ENCODE measurements around the gene NADSYN1. TPM values are rescaled to one million over a fixed set of nuclear protein-coding genes. Genes with fewer than 3 reads are reported as not detected.

NADSYN1 gene
- total RNA-seq, 1 experiment from 2014 or later: 91.3 TPM

GRCh38 chr11:71448257-71449171 is 4.5 kb upstream of the NADSYN1 start, which contains the start of gene DHCR7:
Gene DHCR7, minus strand, starts transcription at chr11:71448393. Its CDS starts 3,441 bp downstream, at chr11:71444952.
- H3K36me3 ChIP-seq (ENCODE audit: control insufficient read depth, insufficient read depth, low read length): peaks cover 9% of the 10 kb centered on the region
- peaks cover 72% of the 10 kb centered on the region for H3K36me3 Mint-ChIP-seq (ENCODE audit: insufficient read depth, unreplicated experiment)
- peaks cover 36% of the 10 kb centered on the region for H3K4me1 Mint-ChIP-seq (ENCODE audit: low read depth, unreplicated experiment)
- CTCF ChIA-PET: interaction anchor here (0.6 to 2.1 kb wide), 9 partner anchors 15 to 199 kb away, joined by 3 to 24 read pairs (median 5); no protein-coding TSS in a partner anchor
- intact Hi-C loops (cut with micrococcal nuclease; ENCODE audit: unreplicated experiment): loop anchor here (2.0 kb wide), 1 partner anchor 40 kb away; no protein-coding TSS in a partner anchor
- DNase-seq: peak; percentile 99 to 100
- POLR2A ChIA-PET: interaction anchor here (0.6 to 1.5 kb wide), 7 partner anchors 11 to 196 kb away, joined by 3 to 11 read pairs (median 4); partner anchors contain the start of gene SHANK2
- no peaks in the 10 kb centered on the region for H3K9me3 ChIP-seq
- H3K27ac Mint-ChIP-seq (ENCODE audit: unreplicated experiment): peak within 1 kb of the TSS; percentile 59
- no TSS peak for BruUV-seq (replicated peaks)
- peak within 1 kb of the TSS; percentile 86 for H3K4me3 Mint-ChIP-seq (ENCODE audit: unreplicated experiment)
- peak within 1 kb of the TSS; percentile 88 for H3K4me3 ChIP-seq (ENCODE audit: low read depth, low read length)
- TF ChIP-seq CTCF (IDR thresholded peaks at IDR 0.05; ENCODE audit: insufficient read depth in 1 of 2, low read depth in 1 of 2, low read length in 1 of 2, severe bottlenecking in 1 of 2, unreplicated experiment in 1 of 2): no peak
- H3K9me3 Mint-ChIP-seq (ENCODE audit: unreplicated experiment): no peaks in the 10 kb centered on the region
- H3K27me3 Mint-ChIP-seq (ENCODE audit: insufficient read depth, unreplicated experiment): no peaks in the 10 kb centered on the region
- no peaks in the 10 kb centered on the region for H3K27me3 ChIP-seq (replicated peaks; ENCODE audit: control insufficient read depth, insufficient read depth, low read length)
- peaks cover 21% of the 10 kb centered on the region for H3K4me1 ChIP-seq

- ChIA-PET POLR2A (no interaction called here), CTCF (interaction anchor here (1.4 to 1.8 kb wide), 2 partner anchors 114 to 130 kb away, joined by 4 to 7 read pairs; no protein-coding TSS in a partner anchor)
- peak overlapping the region; percentile 59 for H3K27ac Mint-ChIP-seq (ENCODE audit: unreplicated experiment)
- H3K36me3 Mint-ChIP-seq (ENCODE audit: insufficient read depth, unreplicated experiment): peaks cover 65% of the 10 kb centered on the region
- BruUV-seq (replicated peaks): no TSS peak
- Histone ChIP-seq H3K4me3 (ENCODE audit: low read depth, low read length) (peak overlapping the region; percentile 88), H3K9me3 (no peaks in the 10 kb centered on the region), H3K4me1 (peaks cover 29% of the 10 kb centered on the region), H3K36me3 (ENCODE audit: control insufficient read depth, insufficient read depth, low read length) (peaks cover 6% of the 10 kb centered on the region; the same call in 1 of the 2 replicates), H3K27me3 (replicated peaks; ENCODE audit: control insufficient read depth, insufficient read depth, low read length) (no peaks in the 10 kb centered on the region)
- no peak for TF ChIP-seq CTCF (IDR thresholded peaks at IDR 0.05; ENCODE audit: insufficient read depth in 1 of 2, low read depth in 1 of 2, low read length in 1 of 2, severe bottlenecking in 1 of 2, unreplicated experiment in 1 of 2)
- DNase-seq: peak in 1 of 2 experiments; percentile 22
- H3K27me3 Mint-ChIP-seq (ENCODE audit: insufficient read depth, unreplicated experiment): no peaks in the 10 kb centered on the region
- H3K4me1 Mint-ChIP-seq (ENCODE audit: low read depth, unreplicated experiment): peaks cover 39% of the 10 kb centered on the region
- H3K4me3 Mint-ChIP-seq (ENCODE audit: unreplicated experiment): peak overlapping the region; percentile 86
- H3K9me3 Mint-ChIP-seq (ENCODE audit: unreplicated experiment): no peaks in the 10 kb centered on the region
- intact Hi-C loops (cut with micrococcal nuclease; ENCODE audit: unreplicated experiment): loop anchor here (2.0 kb wide), 1 partner anchor 39 kb away; no protein-coding TSS in a partner anchor
These were observed 3.4 kb upstream of the NADSYN1 start for GRCh38 chr11:71449596-71449995.

GRCh38 chr11:71450507-71450906 is 2.5 kb upstream of the NADSYN1 start:
- no peaks in the 10 kb centered on the region for H3K9me3 Mint-ChIP-seq (ENCODE audit: unreplicated experiment)
- Histone ChIP-seq H3K36me3 (ENCODE audit: control insufficient read depth, insufficient read depth, low read length) (peaks cover 1% of the 10 kb centered on the region; the same call in 1 of the 2 replicates), H3K27me3 (replicated peaks; ENCODE audit: control insufficient read depth, insufficient read depth, low read length) (no peaks in the 10 kb centered on the region), H3K9me3 (no peaks in the 10 kb centered on the region), H3K4me3 (ENCODE audit: low read depth, low read length) (no peak overlapping the region), H3K4me1 (peaks cover 29% of the 10 kb centered on the region)
- intact Hi-C loops (cut with micrococcal nuclease; ENCODE audit: unreplicated experiment): loop anchor here (5.0 kb wide), 1 partner anchor 198 kb away; the partner anchor contains the start of gene SHANK2
- peaks cover 43% of the 10 kb centered on the region for H3K4me1 Mint-ChIP-seq (ENCODE audit: low read depth, unreplicated experiment)
- ChIA-PET POLR2A (no interaction called here), CTCF (no interaction called here)
- H3K36me3 Mint-ChIP-seq (ENCODE audit: insufficient read depth, unreplicated experiment): peaks cover 63% of the 10 kb centered on the region
- H3K27ac Mint-ChIP-seq (ENCODE audit: unreplicated experiment): no peak overlapping the region
- no peak overlapping the region for H3K4me3 Mint-ChIP-seq (ENCODE audit: unreplicated experiment)
- no peak for TF ChIP-seq CTCF (IDR thresholded peaks at IDR 0.05; ENCODE audit: insufficient read depth in 1 of 2, low read depth in 1 of 2, low read length in 1 of 2, severe bottlenecking in 1 of 2, unreplicated experiment in 1 of 2)
- no TSS peak for BruUV-seq (replicated peaks)
- DNase-seq: no peak
- no peaks in the 10 kb centered on the region for H3K27me3 Mint-ChIP-seq (ENCODE audit: insufficient read depth, unreplicated experiment)

Data from Caco-2 (cell line).